ENCODE data around the gene TSPAN9.

Gene TSPAN9

DNA sequence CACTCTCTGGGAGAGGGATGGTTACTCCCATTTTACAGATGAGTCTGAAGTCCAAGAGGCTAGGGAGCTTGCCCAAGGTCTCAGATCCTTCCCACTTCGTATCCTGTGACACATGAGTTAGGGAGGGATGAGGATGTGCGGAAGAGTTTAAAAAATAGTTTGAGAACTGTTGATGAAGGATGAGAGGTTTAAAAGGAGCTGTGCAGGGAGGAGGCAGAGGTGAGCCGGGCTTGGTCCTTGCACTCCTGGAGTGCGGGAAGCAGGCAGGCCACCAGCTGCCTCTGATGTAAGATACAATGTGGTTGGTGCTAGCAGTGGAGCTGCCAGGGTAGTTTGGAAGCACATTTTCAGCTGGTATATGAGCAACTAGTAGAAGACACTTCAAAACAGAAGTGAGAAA is 46.5 kb downstream of the TSPAN9 start:
- ATAC-seq (replicated peaks) (no peak), DNase-seq (no peak)
- Mint-ChIP-seq H3K36me3 (no peaks in the 10 kb centered on the region), H3K27me3 (peaks cover 40 to 48% of the 10 kb centered on the region in 2 donors), H3K4me3 (no peak overlapping the region), H3K9me3 (peaks cover 0 to under 1% of the 10 kb centered on the region in 2 donors), H3K4me1 (peaks cover 0 to 2% of the 10 kb centered on the region in 2 donors), H3K27ac (no peak overlapping the region)

GRCh38 chr12:3124917-3125316 is 47.7 kb downstream of the TSPAN9 start:
- no peak overlapping the region for H3K27ac Mint-ChIP-seq
- ATAC-seq (replicated peaks) (no peak), DNase-seq (no peak)
- peaks cover 4 to 6% of the 10 kb centered on the region in 2 donors for H3K9me3 Mint-ChIP-seq
- no peak overlapping the region for H3K4me3 Mint-ChIP-seq
- peaks cover 2 to 4% of the 10 kb centered on the region in 2 donors for H3K36me3 Mint-ChIP-seq
- peaks cover 11 to 12% of the 10 kb centered on the region in 2 donors for H3K4me1 Mint-ChIP-seq
- H3K27me3 Mint-ChIP-seq = peaks cover 37 to 48% of the 10 kb centered on the region in 2 donors

DNA sequence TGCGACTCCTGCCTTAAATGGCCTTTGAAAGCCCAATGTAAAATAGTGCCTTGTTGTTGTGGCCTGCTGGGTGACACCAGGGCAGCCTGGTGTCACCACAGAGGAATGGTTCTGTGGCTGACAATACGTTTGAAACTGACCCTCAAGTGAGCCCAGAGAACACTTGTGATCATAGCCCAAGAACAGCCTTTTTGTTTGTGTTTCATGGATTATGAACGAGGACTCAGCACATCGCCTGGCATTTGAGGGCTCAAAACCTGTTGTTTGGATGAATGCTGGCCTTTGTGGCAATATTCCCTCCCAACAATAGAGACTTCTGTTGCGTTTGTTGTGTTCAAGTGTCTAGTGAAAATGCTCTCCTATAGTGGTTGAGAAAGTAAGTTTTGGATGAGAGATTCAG is 48.5 kb downstream of the TSPAN9 start:
- peaks cover 16 to 19% of the 10 kb centered on the region in 2 donors for H3K4me1 Mint-ChIP-seq
- H3K36me3 Mint-ChIP-seq = peaks cover 2 to 4% of the 10 kb centered on the region in 2 donors

DNA sequence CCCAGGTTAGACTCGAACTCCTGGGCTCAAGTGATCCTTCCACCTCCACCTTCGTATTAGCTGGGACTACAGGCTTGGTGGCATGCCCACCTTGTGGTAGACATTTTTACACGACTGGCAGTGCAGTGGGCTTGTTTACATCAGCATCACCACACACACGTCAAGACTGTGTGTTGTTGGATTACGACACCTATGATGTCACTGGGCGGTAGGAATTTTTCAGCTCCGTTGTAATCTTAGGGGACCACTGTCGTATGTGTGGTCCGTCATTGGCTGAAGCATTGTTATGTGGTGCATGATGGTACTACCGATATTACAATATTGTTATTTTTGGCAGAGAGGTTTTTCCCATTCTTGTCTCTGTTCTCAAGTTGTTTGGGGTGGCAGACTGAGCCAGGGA is 50.7 kb downstream of the TSPAN9 start:
- DNase-seq (no peak), ATAC-seq (replicated peaks) (no peak)
- Mint-ChIP-seq H3K27me3 (peaks cover 46 to 65% of the 10 kb centered on the region in 2 donors), H3K36me3 (peaks cover 2 to 4% of the 10 kb centered on the region in 2 donors), H3K9me3 (peaks cover 4 to 6% of the 10 kb centered on the region in 2 donors), H3K27ac (no peak overlapping the region), H3K4me3 (no peak overlapping the region), H3K4me1 (peaks cover 17 to 23% of the 10 kb centered on the region in 2 donors)

More for the DNA sequence above, 48.5 kb downstream of the TSPAN9 start:
- H3K4me3 Mint-ChIP-seq = no peak overlapping the region
- DNase-seq = no peak
- no peak overlapping the region for H3K27ac Mint-ChIP-seq
- peaks cover 35 to 47% of the 10 kb centered on the region in 2 donors for H3K27me3 Mint-ChIP-seq
- peaks cover 4 to 6% of the 10 kb centered on the region in 2 donors for H3K9me3 Mint-ChIP-seq
- no peak for ATAC-seq (replicated peaks)

DNA sequence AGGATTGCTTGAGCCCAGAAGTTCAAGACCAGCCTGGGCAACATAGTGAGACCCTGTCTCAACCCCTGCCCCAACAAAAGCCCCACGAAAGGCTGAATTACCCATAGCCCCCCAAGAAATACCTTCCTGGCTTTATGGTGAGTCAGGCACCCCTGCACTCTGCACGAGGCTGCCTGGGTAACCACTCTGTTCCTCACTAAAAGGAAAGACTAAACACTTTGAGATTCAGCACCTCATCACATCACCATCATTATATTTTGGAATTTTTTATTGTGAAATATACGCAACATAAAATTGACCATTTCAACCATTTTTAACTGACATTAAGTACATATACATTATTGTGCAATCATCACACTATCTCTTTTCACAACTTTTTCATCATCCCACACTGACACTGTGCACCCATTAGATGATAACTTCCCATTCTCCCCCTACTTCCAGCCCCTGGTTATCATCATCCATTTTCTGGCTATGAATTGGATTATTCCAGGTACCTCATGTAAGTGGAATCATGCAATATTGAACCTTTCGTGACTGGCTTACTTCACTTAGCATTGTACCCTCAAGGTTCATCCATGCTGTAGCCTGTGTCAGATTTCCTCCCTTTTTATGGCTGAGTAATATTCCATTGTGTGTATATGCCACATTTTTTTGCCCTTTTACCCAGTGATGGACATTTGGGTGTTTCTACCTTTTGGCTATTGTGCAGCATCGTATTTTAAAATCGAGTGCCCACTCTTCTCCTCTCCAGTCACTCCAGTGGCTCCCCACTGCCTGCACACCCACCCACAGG is 51.5 kb downstream of the TSPAN9 start:
- Mint-ChIP-seq H3K27me3 (peaks cover 50 to 64% of the 10 kb centered on the region in 2 donors), H3K4me3 (peak overlapping the region in 1 of 2 donors; percentile 39), H3K27ac (no peak overlapping the region), H3K4me1 (peaks cover 17 to 23% of the 10 kb centered on the region in 2 donors), H3K9me3 (peaks cover 4 to 6% of the 10 kb centered on the region in 2 donors), H3K36me3 (peaks cover 2 to 4% of the 10 kb centered on the region in 2 donors)
- no peak for ATAC-seq (replicated peaks)
- no peak for DNase-seq

GRCh38 chr12:3129301-3130056 is 52.3 kb downstream of the TSPAN9 start:
- peak overlapping the region in 1 of 2 donors; percentile 39 for H3K4me3 Mint-ChIP-seq
- H3K4me1 Mint-ChIP-seq = peaks cover 17 to 23% of the 10 kb centered on the region in 2 donors
- DNase-seq = peak; percentile 44
- peak overlapping the region; percentile 89 for H3K27ac Mint-ChIP-seq
- peaks cover 4 to 6% of the 10 kb centered on the region in 2 donors for H3K9me3 Mint-ChIP-seq
- peaks cover 55 to 69% of the 10 kb centered on the region in 2 donors for H3K27me3 Mint-ChIP-seq
- peak; percentile 80 to 85 for ATAC-seq (replicated peaks)
- peaks cover 2 to 4% of the 10 kb centered on the region in 2 donors for H3K36me3 Mint-ChIP-seq

DNA sequence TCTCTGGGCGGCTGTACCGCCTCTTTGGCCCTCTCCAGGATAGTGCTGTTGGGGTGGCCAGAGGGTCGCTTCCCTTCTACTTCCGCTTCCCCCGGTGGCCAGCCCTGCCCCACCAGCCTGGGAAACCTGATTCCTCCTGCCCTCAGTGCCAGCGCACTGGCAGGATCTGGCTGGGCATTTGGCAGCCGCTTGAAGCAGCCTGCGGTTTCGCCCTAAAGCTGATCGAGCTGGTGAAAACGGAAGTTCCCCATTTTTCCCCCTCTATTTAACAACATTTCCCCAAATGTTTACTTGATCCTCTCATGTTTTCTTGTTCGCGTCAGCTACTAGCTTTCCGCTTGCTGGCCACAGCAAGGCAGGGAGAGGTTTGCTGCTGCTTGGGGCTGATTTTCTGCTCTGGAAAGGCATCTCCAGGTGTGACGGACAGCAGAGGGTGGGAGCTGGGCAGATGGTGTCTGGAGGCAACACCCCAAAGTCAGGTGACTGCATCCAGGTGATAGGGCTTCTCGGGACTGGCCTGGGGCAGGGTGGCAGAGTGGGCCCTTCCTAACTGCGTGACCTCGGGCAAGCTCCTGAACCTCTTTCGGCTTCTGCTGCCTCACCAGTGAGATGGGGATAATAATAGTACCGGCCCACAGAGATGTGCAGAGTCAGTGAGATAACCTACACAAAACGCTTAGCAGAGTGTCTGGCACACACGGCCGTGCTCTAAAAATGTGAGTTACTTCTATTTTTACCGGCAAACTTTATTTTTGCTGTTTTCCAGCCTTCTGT is 53.1 kb downstream of the TSPAN9 start:
- Mint-ChIP-seq H3K36me3 (peaks cover 2 to 4% of the 10 kb centered on the region in 2 donors), H3K4me3 (peak overlapping the region; percentile 32 to 57), H3K27me3 (peaks cover 61 to 75% of the 10 kb centered on the region in 2 donors), H3K27ac (peak overlapping the region; percentile 89), H3K9me3 (peaks cover 4 to 6% of the 10 kb centered on the region in 2 donors), H3K4me1 (peaks cover 17 to 23% of the 10 kb centered on the region in 2 donors)
- DNase-seq = no peak
- peak; percentile 46 to 56 for ATAC-seq (replicated peaks)

DNA sequence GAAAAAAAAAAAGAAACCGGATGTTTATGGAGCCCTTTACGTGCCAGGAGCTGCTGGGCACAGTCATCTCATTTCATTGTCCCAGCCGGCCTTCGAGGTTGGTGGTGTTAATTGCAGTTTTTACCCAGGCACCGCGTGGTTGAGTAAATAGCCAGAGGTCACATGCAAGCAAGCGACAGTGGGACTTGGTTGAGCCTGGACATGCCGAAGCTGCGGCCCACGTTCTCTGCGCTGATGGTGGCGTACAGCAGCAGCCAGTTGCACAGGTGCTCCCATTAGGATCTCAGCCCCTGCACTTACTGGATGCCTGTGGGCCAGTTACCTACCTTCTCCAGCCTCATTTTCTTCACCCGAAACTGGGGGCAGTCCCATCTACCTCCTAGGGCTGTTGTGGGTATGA is 54.0 kb downstream of the TSPAN9 start:
- H3K9me3 Mint-ChIP-seq = peaks cover 4 to 6% of the 10 kb centered on the region in 2 donors
- DNase-seq (no peak), ATAC-seq (replicated peaks) (no peak)

DNA sequence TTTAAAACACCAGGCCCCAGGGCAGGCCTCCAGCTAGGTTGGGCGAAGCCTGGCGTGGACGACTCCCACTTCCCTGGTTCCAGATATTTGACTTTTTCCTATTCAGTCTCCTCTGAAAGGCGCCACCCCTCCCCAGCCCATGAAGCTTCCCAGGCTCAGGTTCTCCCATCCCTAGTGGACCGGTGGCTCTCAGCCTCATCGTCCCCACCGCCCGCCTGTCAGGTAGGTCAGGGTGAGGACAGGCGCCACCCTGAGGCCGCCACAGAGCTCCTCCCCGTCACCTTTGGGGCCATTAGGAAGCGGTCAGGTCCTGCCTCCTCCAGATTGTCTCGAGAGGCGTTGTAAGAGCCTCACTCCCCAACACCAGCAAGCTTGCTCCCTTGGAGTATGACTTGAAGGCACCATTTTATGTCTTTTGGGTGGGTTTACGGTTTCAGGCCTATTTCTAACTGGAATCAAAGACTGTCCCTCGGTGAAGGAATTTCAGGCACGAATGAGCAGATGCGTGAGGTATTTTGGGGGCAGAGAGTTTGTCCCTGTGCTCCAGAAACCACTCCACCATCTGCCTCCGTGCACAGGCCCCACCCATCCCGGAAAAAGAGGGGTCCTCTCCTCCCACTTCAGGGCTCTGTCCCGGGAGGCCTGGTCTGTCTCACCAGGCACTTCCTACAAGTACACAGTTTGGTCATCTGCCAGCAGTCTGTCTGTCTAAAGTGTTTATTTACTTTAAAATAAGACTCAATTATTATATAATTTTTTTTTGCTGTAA is 55.6 kb downstream of the TSPAN9 start:
- Mint-ChIP-seq H3K27ac (no peak overlapping the region), H3K27me3 (peaks cover 74 to 80% of the 10 kb centered on the region in 2 donors), H3K9me3 (peaks cover 4 to 6% of the 10 kb centered on the region in 2 donors), H3K4me1 (peaks cover 21 to 23% of the 10 kb centered on the region in 2 donors), H3K4me3 (no peak overlapping the region), H3K36me3 (peaks cover 2 to 4% of the 10 kb centered on the region in 2 donors)
- DNase-seq (no peak), ATAC-seq (replicated peaks) (no peak)

More for the DNA sequence above, 54.0 kb downstream of the TSPAN9 start:
- Mint-ChIP-seq H3K27ac (no peak overlapping the region), H3K4me3 (no peak overlapping the region), H3K27me3 (peaks cover 67 to 77% of the 10 kb centered on the region in 2 donors), H3K36me3 (peaks cover 2 to 4% of the 10 kb centered on the region in 2 donors), H3K4me1 (peaks cover 21 to 23% of the 10 kb centered on the region in 2 donors)

DNA sequence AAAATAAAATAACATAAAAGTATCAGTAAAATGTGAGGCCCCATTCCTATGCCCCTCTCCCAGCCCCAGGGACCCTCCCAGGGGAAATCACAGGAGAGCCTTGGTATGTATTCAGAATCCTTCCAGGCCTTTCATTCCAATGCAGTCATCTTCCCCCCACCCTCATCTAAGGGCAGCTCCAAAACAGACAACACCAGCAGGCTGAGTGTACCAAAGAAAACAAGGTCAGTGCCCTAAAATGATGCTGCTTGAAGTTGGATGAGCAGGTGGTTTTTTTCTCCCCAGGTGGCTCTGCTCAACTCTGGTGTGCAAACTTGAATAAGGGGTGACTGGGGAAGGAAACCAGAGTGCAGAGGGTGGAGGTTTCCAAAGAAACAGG is 56.2 kb downstream of the TSPAN9 start:
- peaks cover 74 to 80% of the 10 kb centered on the region in 2 donors for H3K27me3 Mint-ChIP-seq
- H3K9me3 Mint-ChIP-seq = peaks cover 4 to 6% of the 10 kb centered on the region in 2 donors
- H3K36me3 Mint-ChIP-seq = peaks cover 2 to 4% of the 10 kb centered on the region in 2 donors
- DNase-seq (no peak), ATAC-seq (replicated peaks) (no peak)
- no peak overlapping the region for H3K27ac Mint-ChIP-seq
- H3K4me1 Mint-ChIP-seq = peaks cover 21 to 23% of the 10 kb centered on the region in 2 donors
- H3K4me3 Mint-ChIP-seq = no peak overlapping the region

DNA sequence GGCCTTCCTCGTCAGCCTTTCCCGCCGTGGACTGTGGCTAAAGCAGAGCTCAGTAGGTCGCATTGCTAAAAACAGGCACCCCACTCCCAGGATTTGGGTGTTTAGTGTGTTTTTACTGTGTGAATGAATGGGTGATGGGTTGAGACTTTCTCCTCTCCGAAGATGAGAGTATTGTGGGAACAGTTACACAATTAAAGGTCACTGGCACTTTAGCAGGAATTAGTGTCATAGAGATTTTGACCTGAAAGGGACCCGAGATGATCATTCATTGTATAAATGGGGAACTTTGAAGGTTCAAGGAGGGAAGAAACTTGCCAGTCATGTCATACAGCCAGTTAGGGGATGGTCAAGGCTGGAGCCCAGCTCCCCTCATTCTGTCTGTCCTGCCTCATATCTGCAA is 56.9 kb downstream of the TSPAN9 start:
- H3K4me3 Mint-ChIP-seq = no peak overlapping the region
- peaks cover 67 to 73% of the 10 kb centered on the region in 2 donors for H3K27me3 Mint-ChIP-seq
- no peak overlapping the region for H3K27ac Mint-ChIP-seq
- peaks cover 19 to 20% of the 10 kb centered on the region in 2 donors for H3K4me1 Mint-ChIP-seq
- no peak for DNase-seq
- peaks cover 1% of the 10 kb centered on the region in 2 donors for H3K36me3 Mint-ChIP-seq
- peaks cover 2% of the 10 kb centered on the region in 2 donors for H3K9me3 Mint-ChIP-seq
- ATAC-seq (replicated peaks) = no peak

- no peak for ATAC-seq (replicated peaks)
- Mint-ChIP-seq H3K27ac (no peak overlapping the region), H3K4me1 (peaks cover 15 to 17% of the 10 kb centered on the region in 2 donors), H3K9me3 (no peaks in the 10 kb centered on the region), H3K4me3 (no peak overlapping the region), H3K36me3 (no peaks in the 10 kb centered on the region), H3K27me3 (peaks cover 67 to 73% of the 10 kb centered on the region in 2 donors)
- DNase-seq = no peak
Observed at GRCh38 chr12:3134526-3135135, 57.5 kb downstream of the TSPAN9 start.
